T-helper 17 cell (primary cell): Measurements from ENCODE around the gene NUP210. TPM values are rescaled to one million over a fixed set of nuclear protein-coding genes. Genes with fewer than 3 reads are reported as not detected.
"Not testable (repeated sequence)": the region's sequence is repeated elsewhere in the genome, so short reads cannot be mapped to it uniquely, and the experiment has no call there.

ENCODE experiments used
- ATAC-seq: fragments of 150-1000 bp; cut with Tn5 transposase; 2 replicates; pipeline ENCODE4 v1.10.0; 2021; ENCODE audit warnings: mild to moderate bottlenecking, moderate library complexity
- DNase-seq, 3 donors: peaks; one replicate each; pipeline versions ENCODE4 v3.0.0 to v3.0.0-alpha.2; 2020 to 2021
- H3K9me3 ChIP-seq: one replicate; pipeline ENCODE4 v1.7.0; 2013; ENCODE audit warnings: low read length, mild to moderate bottlenecking; ENCODE audit not compliant: control insufficient read depth, poor library complexity, severe bottlenecking
- H3K27ac Mint-ChIP-seq: one replicate; pipeline ENCODE4 v1.8.0; 2022; ENCODE audit warnings: mild to moderate bottlenecking, moderate library complexity, mixed read lengths
- H3K27me3 Mint-ChIP-seq: one replicate; pipeline ENCODE4 v1.8.0; 2022; ENCODE audit warnings: mixed read lengths
- H3K36me3 Mint-ChIP-seq: one replicate; pipeline ENCODE4 v1.8.0; 2022; ENCODE audit warnings: low read depth, mixed read lengths
- H3K4me1 Mint-ChIP-seq: one replicate; pipeline ENCODE4 v1.8.0; 2022; ENCODE audit warnings: mild to moderate bottlenecking, mixed read lengths
- H3K4me3 Mint-ChIP-seq: one replicate; pipeline ENCODE4 v1.8.0; 2022; ENCODE audit warnings: mild to moderate bottlenecking, moderate library complexity, mixed read lengths
- total RNA-seq, 4 donors: library from RNA in 2 of 4; stranded (reverse) in 2 of 4; gene quantifications; one replicate each; pipeline ENCODE4 v1.2.3 and lab custom pipeline; 2022 to 2026

The NUP210 gene
- total RNA-seq, 2 donors from 2014 or later, result 125 to 137 TPM

DNA sequence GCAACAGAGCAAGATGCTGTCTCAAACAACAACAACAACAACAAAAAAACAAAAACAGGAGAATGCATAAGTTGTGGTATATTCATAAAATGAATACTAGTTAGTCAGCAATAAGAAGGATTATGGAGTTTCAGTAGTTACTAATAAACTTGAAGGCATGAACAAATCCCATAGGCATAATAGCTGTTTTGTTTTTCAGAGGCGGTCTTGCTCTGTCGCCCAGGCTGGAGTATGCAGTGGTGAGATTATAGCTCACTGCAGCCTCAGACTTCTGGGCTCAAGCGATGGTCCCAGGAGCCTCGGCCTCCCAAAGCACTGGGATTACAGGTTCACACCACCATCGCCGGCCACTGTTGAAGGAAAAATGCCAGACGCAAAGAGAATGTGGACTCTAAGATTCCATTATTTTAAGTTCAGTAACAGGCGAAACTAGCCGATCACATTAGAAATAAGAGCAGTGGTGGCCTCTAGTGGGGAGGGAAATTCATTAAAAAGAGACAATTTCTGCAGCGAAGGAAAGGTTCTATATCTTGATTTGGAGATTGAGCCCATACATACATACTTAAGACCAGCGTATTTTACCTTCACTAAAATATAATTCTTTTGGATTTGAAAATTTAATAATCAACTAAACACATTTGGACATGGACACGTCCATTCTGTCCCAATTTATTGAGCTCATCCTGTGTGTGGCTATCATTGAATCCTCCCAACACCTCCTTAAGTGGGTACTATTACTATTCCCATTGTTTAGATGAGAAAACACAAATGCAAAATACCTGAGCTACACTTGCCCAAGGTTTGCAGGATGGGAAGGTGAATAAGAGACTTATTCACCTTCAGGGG lies 32.6 kb upstream of the NUP210 start:
- no peaks in the 10 kb centered on the region for H3K27me3 Mint-ChIP-seq
- H3K4me1 Mint-ChIP-seq, result peaks cover 11% of the 10 kb centered on the region
- H3K27ac Mint-ChIP-seq, result peak overlapping the region; percentile 92
- H3K36me3 Mint-ChIP-seq, result no peaks in the 10 kb centered on the region
- DNase-seq, result peak in 2 of 3 donors; percentile 9 to 26
- peak; percentile 40 for ATAC-seq
- H3K4me3 Mint-ChIP-seq, result peak overlapping the region; percentile 93
- H3K9me3 ChIP-seq, result no peaks in the 10 kb centered on the region

DNA sequence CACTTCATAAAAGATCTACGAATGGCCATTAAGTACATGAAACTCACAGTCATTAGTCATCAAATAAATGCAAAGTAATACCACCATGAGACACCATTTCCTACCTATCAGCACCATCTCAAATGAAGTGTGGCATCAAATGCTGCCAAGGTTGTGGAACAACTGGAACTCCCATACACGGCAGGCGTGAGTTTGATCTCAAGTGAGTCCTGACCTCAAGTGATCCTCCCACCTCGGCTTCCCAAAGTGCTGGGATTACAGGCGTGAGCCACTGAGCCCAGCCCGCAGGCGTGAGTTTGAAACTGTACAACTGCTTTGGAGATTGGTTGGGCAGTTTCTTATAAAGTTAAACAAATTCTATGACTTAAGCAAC lies 31.2 kb upstream of the NUP210 start:
- peak overlapping the region; percentile 92 for H3K27ac Mint-ChIP-seq
- peak; percentile 48 for ATAC-seq
- H3K27me3 Mint-ChIP-seq, result no peaks in the 10 kb centered on the region
- DNase-seq, result peak in 1 of 3 donors; percentile 22
- peaks cover 11% of the 10 kb centered on the region for H3K4me1 Mint-ChIP-seq
- H3K36me3 Mint-ChIP-seq, result no peaks in the 10 kb centered on the region
- peak overlapping the region; percentile 93 for H3K4me3 Mint-ChIP-seq
- no peaks in the 10 kb centered on the region for H3K9me3 ChIP-seq

GRCh38 chr3:13442882-13443281 lies 22.8 kb upstream of the NUP210 start:
- not testable (repeated sequence) for H3K27ac Mint-ChIP-seq, H3K4me3 Mint-ChIP-seq, H3K27me3 Mint-ChIP-seq, ATAC-seq, DNase-seq, H3K4me1 Mint-ChIP-seq, H3K9me3 ChIP-seq, H3K36me3 Mint-ChIP-seq

GRCh38 chr3:13440204-13440817 lies 20.2 kb upstream of the NUP210 start:
- DNase-seq (no peak), ATAC-seq (no peak)
- no peaks in the 10 kb centered on the region for H3K9me3 ChIP-seq
- H3K27me3 Mint-ChIP-seq, result no peaks in the 10 kb centered on the region
- H3K27ac Mint-ChIP-seq, result no peak overlapping the region
- no peak overlapping the region for H3K4me3 Mint-ChIP-seq
- H3K36me3 Mint-ChIP-seq, result no peaks in the 10 kb centered on the region
- peaks cover 4% of the 10 kb centered on the region for H3K4me1 Mint-ChIP-seq

- H3K36me3 Mint-ChIP-seq, H3K27me3 Mint-ChIP-seq, H3K4me3 Mint-ChIP-seq, H3K27ac Mint-ChIP-seq, H3K4me1 Mint-ChIP-seq, H3K9me3 ChIP-seq, DNase-seq, ATAC-seq: not testable (repeated sequence)
Measured at GRCh38 chr3:13436213-13436612, 16.1 kb upstream of the NUP210 start.

- H3K27me3 Mint-ChIP-seq, result no peaks in the 10 kb centered on the region
- peaks cover 5% of the 10 kb centered on the region for H3K4me1 Mint-ChIP-seq
- H3K9me3 ChIP-seq, result no peaks in the 10 kb centered on the region
- ATAC-seq (no peak), DNase-seq (no peak)
- no peak overlapping the region for H3K4me3 Mint-ChIP-seq
- H3K36me3 Mint-ChIP-seq, result peaks cover 2% of the 10 kb centered on the region
- H3K27ac Mint-ChIP-seq, result no peak overlapping the region
Measured at GRCh38 chr3:13433912-13434311, 13.8 kb upstream of the NUP210 start.

GRCh38 chr3:13432093-13432492 lies 12.0 kb upstream of the NUP210 start:
- no peak overlapping the region for H3K27ac Mint-ChIP-seq
- H3K9me3 ChIP-seq, result no peaks in the 10 kb centered on the region
- peaks cover 9% of the 10 kb centered on the region for H3K4me1 Mint-ChIP-seq
- H3K36me3 Mint-ChIP-seq, result peaks cover 2% of the 10 kb centered on the region
- H3K27me3 Mint-ChIP-seq, result no peaks in the 10 kb centered on the region
- no peak overlapping the region for H3K4me3 Mint-ChIP-seq
- no peak for DNase-seq
- no peak for ATAC-seq

- H3K27ac Mint-ChIP-seq, H3K27me3 Mint-ChIP-seq, H3K36me3 Mint-ChIP-seq, DNase-seq, H3K9me3 ChIP-seq, H3K4me3 Mint-ChIP-seq, ATAC-seq: not testable (repeated sequence)
- H3K4me1 Mint-ChIP-seq, result peaks cover 12% of the 10 kb centered on the region
Measured at GRCh38 chr3:13430411-13430875, 10.3 kb upstream of the NUP210 start.

GRCh38 chr3:13429631-13430291 lies 9.6 kb upstream of the NUP210 start:
- Mint-ChIP-seq H3K4me3 (no peak overlapping the region), H3K27ac (peak overlapping the region; percentile 100), H3K27me3 (no peaks in the 10 kb centered on the region), H3K4me1 (peaks cover 12% of the 10 kb centered on the region), H3K36me3 (peaks cover 2% of the 10 kb centered on the region)
- ATAC-seq (no peak), DNase-seq (no peak)
- H3K9me3 ChIP-seq, result no peaks in the 10 kb centered on the region

DNA sequence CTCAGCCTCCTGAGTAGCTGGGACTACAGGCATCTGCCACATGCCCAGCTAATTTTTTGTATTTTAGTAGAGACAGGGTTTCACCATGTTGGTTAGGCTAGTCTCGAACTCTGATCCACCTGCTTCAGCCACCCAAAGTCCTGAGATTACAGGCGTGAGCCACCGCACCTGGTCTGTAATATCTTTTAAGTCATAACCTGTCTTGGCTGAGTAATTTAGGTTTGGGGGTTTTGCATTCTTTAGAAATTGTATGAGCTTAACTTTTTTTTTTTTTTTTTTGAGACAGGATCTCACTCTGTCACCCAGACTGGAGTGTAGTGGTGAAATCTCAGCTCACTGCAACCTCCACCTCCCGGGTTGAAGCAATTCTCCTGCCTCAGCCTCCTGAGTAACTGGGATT lies 8.6 kb upstream of the NUP210 start:
- H3K9me3 ChIP-seq, H3K4me3 Mint-ChIP-seq, H3K27me3 Mint-ChIP-seq, DNase-seq, H3K36me3 Mint-ChIP-seq, ATAC-seq: not testable (repeated sequence)
- Mint-ChIP-seq H3K4me1 (peaks cover 12% of the 10 kb centered on the region), H3K27ac (peak overlapping the region; percentile 100)

GRCh38 chr3:13427662-13428603 lies 7.8 kb upstream of the NUP210 start:
- DNase-seq (no peak), ATAC-seq (peak; percentile 99)
- no peaks in the 10 kb centered on the region for H3K36me3 Mint-ChIP-seq
- H3K4me1 Mint-ChIP-seq, result peaks cover 12% of the 10 kb centered on the region
- peak overlapping the region; percentile 100 for H3K27ac Mint-ChIP-seq
- no peaks in the 10 kb centered on the region for H3K27me3 Mint-ChIP-seq
- H3K4me3 Mint-ChIP-seq, result peak overlapping the region; percentile 64
- H3K9me3 ChIP-seq, result no peaks in the 10 kb centered on the region

- DNase-seq (no peak), ATAC-seq (no peak)
- no peaks in the 10 kb centered on the region for H3K9me3 ChIP-seq
- Mint-ChIP-seq H3K27ac (peak overlapping the region; percentile 100), H3K4me3 (no peak overlapping the region), H3K4me1 (peaks cover 19% of the 10 kb centered on the region), H3K36me3 (no peaks in the 10 kb centered on the region), H3K27me3 (no peaks in the 10 kb centered on the region)
Measured at GRCh38 chr3:13426591-13426990, 6.5 kb upstream of the NUP210 start.
